ENCODE data around the gene TDG.

TDG gene

GRCh38 chr12:103958621-103959020 lies 7.1 kb upstream of the TDG start:
- Histone ChIP-seq H3K79me2 (peaks cover 11% of the 10 kb centered on the region), H3K4me3 (ENCODE audit: low read depth, low read length) (no peak overlapping the region), H3K4me2 (ENCODE audit: low read length) (no peak overlapping the region), H3K36me3 (ENCODE audit: control insufficient read depth, insufficient read depth, low read length) (no peaks in the 10 kb centered on the region), H3K9me3 (ENCODE audit: control insufficient read depth, low read length) (no peaks in the 10 kb centered on the region), H2AFZ (no peak overlapping the region), H3K27me3 (ENCODE audit: control insufficient read depth, insufficient read depth, low read length) (no peaks in the 10 kb centered on the region), H3K4me1 (peaks cover 10% of the 10 kb centered on the region), H3K9ac (no peak overlapping the region), H3K27ac (no peak overlapping the region)
- TF ChIP-seq, protein P1, sequence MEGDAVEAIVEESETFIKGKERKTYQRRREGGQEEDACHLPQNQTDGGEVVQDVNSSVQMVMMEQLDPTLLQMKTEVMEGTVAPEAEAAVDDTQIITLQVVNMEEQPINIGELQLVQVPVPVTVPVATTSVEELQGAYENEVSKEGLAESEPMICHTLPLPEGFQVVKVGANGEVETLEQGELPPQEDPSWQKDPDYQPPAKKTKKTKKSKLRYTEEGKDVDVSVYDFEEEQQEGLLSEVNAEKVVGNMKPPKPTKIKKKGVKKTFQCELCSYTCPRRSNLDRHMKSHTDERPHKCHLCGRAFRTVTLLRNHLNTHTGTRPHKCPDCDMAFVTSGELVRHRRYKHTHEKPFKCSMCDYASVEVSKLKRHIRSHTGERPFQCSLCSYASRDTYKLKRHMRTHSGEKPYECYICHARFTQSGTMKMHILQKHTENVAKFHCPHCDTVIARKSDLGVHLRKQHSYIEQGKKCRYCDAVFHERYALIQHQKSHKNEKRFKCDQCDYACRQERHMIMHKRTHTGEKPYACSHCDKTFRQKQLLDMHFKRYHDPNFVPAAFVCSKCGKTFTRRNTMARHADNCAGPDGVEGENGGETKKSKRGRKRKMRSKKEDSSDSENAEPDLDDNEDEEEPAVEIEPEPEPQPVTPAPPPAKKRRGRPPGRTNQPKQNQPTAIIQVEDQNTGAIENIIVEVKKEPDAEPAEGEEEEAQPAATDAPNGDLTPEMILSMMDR (IDR thresholded peaks at IDR 0.05), result no peak

GRCh38 chr12:103960616-103961227 lies 5.0 kb upstream of the TDG start:
- peaks cover 13% of the 10 kb centered on the region for H3K4me1 ChIP-seq
- H3K27ac ChIP-seq, result no peak overlapping the region
- H3K4me3 ChIP-seq (ENCODE audit: low read depth, low read length), result no peak overlapping the region
- TF ChIP-seq, protein P1 (IDR thresholded peaks at IDR 0.05), result no peak
- H3K27me3 ChIP-seq (ENCODE audit: control insufficient read depth, insufficient read depth, low read length), result no peaks in the 10 kb centered on the region
- no peak overlapping the region for H3K9ac ChIP-seq
- no peak overlapping the region for H3K4me2 ChIP-seq (ENCODE audit: low read length)
- H3K79me2 ChIP-seq, result peaks cover 13% of the 10 kb centered on the region
- H3K36me3 ChIP-seq (ENCODE audit: control insufficient read depth, insufficient read depth, low read length), result no peaks in the 10 kb centered on the region
- no peak overlapping the region for H2AFZ ChIP-seq
- no peaks in the 10 kb centered on the region for H3K9me3 ChIP-seq (ENCODE audit: control insufficient read depth, low read length)

- TF ChIP-seq, protein P1 (IDR thresholded peaks at IDR 0.05), result no peak
Observed at GRCh38 chr12:103962493-103962892, 3.2 kb upstream of the TDG start.

GRCh38 chr12:103964805-103965204 lies 867 bp upstream of the TDG start:
- TF ChIP-seq, protein P1 (IDR thresholded peaks at IDR 0.05), result no peak
- Histone ChIP-seq H3K79me2 (peaks cover 27% of the 10 kb centered on the region), H3K4me1 (peaks cover 10% of the 10 kb centered on the region), H3K9ac (no peak overlapping the region), H3K4me2 (ENCODE audit: low read length) (peak overlapping the region; percentile 98), H2AFZ (peak overlapping the region; percentile 89), H3K9me3 (ENCODE audit: control insufficient read depth, low read length) (no peaks in the 10 kb centered on the region), H3K36me3 (ENCODE audit: control insufficient read depth, insufficient read depth, low read length) (no peaks in the 10 kb centered on the region), H3K27me3 (ENCODE audit: control insufficient read depth, insufficient read depth, low read length) (no peaks in the 10 kb centered on the region), H3K4me3 (ENCODE audit: low read depth, low read length) (peak overlapping the region; percentile 99), H3K27ac (peak overlapping the region; percentile 88)

More at GRCh38 chr12:103962493-103962892, 3.2 kb upstream of the TDG start:
- no peaks in the 10 kb centered on the region for H3K27me3 ChIP-seq (ENCODE audit: control insufficient read depth, insufficient read depth, low read length)
- peaks cover 9% of the 10 kb centered on the region for H3K79me2 ChIP-seq
- H3K9ac ChIP-seq, result no peak overlapping the region
- H2AFZ ChIP-seq, result no peak overlapping the region
- no peak overlapping the region for H3K27ac ChIP-seq
- H3K4me1 ChIP-seq, result peaks cover 5% of the 10 kb centered on the region
- no peaks in the 10 kb centered on the region for H3K36me3 ChIP-seq (ENCODE audit: control insufficient read depth, insufficient read depth, low read length)
- H3K4me2 ChIP-seq (ENCODE audit: low read length), result no peak overlapping the region
- no peak overlapping the region for H3K4me3 ChIP-seq (ENCODE audit: low read depth, low read length)
- H3K9me3 ChIP-seq (ENCODE audit: control insufficient read depth, low read length), result no peaks in the 10 kb centered on the region

DNA sequence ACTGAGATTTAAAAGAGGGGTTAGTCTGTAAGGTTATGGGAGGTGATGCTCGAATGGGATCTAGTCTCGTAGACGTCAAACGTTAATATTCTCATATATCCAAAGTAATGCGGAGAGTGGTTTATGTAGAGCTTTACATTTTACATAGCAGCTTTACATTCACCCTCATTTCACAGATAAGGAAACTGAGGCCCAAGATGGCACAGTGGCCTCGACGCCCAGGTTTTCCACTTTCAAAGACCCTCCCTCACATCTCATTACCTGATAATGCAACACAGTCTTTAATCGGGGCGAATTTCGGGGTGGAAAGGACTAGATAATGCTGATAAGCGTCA lies 450 bp upstream of the TDG start:
- TF ChIP-seq, protein P1 (IDR thresholded peaks at IDR 0.05), result no peak
- Histone ChIP-seq H3K4me3 (ENCODE audit: low read depth, low read length) (peak overlapping the region; percentile 99), H3K27ac (peak overlapping the region; percentile 88), H3K27me3 (ENCODE audit: control insufficient read depth, insufficient read depth, low read length) (no peaks in the 10 kb centered on the region), H3K4me2 (ENCODE audit: low read length) (peak overlapping the region; percentile 98), H3K4me1 (peaks cover 10% of the 10 kb centered on the region), H3K9ac (peak overlapping the region; percentile 87), H2AFZ (peak overlapping the region; percentile 89), H3K36me3 (ENCODE audit: control insufficient read depth, insufficient read depth, low read length) (no peaks in the 10 kb centered on the region), H3K9me3 (ENCODE audit: control insufficient read depth, low read length) (no peaks in the 10 kb centered on the region), H3K79me2 (peaks cover 31% of the 10 kb centered on the region)
